ENCODE results near the gene TBC1D14. TPM values are rescaled to one million over a fixed set of nuclear protein-coding genes. Genes with fewer than 3 reads are reported as not detected.

Gene TBC1D14
- polyA plus RNA-seq, 1 of the 3 experiments (the other 2 are of a cell fraction): 39.5 TPM

DNA sequence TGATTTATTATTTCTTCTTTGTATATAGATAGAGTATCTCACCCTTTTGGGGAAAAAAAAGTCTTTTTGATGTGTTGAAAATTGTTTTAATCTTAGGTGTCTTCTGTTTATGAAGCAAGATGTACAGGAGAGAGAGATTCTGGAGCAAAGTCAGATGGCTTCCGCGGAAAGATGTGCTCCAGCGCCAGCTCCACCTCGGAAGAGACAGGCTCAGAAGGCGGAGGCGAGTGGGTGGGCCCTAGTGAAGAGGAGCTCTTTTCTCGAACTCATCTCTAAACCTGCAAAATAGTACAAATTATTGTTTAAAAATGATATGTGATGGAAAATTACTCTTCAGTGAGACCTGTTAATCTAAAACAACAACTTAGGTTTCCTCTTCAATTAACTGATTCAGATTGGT is 28.9 kb upstream of the TBC1D14 start:
- Histone ChIP-seq H4K20me1 (ENCODE audit: insufficient read depth) (no peaks in the 10 kb centered on the region), H3K36me3 (replicated peaks in 1 of 2; ENCODE audit: control insufficient read depth in 1 of 2, insufficient read depth in 2 of 2, low read length in 1 of 2) (peaks cover 13 to 70% of the 10 kb centered on the region in 2 experiments), H3K79me2 (ENCODE audit: insufficient read depth) (no peaks in the 10 kb centered on the region), H3K4me3 (ENCODE audit: low read depth in 2 of 2, low read length in 1 of 2) (no peak overlapping the region), H3K9me3 (no peaks in the 10 kb centered on the region), H2AFZ (ENCODE audit: low read depth) (no peak overlapping the region), H3F3A (replicated peaks; ENCODE audit: insufficient read depth) (peaks cover 8% of the 10 kb centered on the region), H3K4me1 (ENCODE audit: control insufficient read depth in 1 of 2, insufficient read depth in 2 of 2, low read depth in 1 of 2, low read length in 1 of 2) (no peaks in the 10 kb centered on the region), H3K9ac (no peak overlapping the region), H3K27me3 (ENCODE audit: insufficient read depth) (no peaks in the 10 kb centered on the region), H3K4me2 (no peak overlapping the region), H3K9me2 (no peaks in the 10 kb centered on the region), H3K27ac (ENCODE audit: low read depth in 2 of 2, low read length in 1 of 2) (no peak overlapping the region)
- no peak for DNase-seq
- 100% methylated on average over 7 of the region's 7 CpGs for WGBS (ENCODE audit: low lambda C conversion rate)
- CTCF ChIA-PET: no interaction called here
- POLR2A ChIA-PET: no interaction called here
- TF ChIP-seq, protein P1, sequence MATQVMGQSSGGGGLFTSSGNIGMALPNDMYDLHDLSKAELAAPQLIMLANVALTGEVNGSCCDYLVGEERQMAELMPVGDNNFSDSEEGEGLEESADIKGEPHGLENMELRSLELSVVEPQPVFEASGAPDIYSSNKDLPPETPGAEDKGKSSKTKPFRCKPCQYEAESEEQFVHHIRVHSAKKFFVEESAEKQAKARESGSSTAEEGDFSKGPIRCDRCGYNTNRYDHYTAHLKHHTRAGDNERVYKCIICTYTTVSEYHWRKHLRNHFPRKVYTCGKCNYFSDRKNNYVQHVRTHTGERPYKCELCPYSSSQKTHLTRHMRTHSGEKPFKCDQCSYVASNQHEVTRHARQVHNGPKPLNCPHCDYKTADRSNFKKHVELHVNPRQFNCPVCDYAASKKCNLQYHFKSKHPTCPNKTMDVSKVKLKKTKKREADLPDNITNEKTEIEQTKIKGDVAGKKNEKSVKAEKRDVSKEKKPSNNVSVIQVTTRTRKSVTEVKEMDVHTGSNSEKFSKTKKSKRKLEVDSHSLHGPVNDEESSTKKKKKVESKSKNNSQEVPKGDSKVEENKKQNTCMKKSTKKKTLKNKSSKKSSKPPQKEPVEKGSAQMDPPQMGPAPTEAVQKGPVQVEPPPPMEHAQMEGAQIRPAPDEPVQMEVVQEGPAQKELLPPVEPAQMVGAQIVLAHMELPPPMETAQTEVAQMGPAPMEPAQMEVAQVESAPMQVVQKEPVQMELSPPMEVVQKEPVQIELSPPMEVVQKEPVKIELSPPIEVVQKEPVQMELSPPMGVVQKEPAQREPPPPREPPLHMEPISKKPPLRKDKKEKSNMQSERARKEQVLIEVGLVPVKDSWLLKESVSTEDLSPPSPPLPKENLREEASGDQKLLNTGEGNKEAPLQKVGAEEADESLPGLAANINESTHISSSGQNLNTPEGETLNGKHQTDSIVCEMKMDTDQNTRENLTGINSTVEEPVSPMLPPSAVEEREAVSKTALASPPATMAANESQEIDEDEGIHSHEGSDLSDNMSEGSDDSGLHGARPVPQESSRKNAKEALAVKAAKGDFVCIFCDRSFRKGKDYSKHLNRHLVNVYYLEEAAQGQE (IDR thresholded peaks at IDR 0.05; ENCODE audit: low read depth, low read length): no peak
- no peak for TF ChIP-seq MEF2A (IDR thresholded peaks at IDR 0.05; ENCODE audit: borderline replicate concordance, low read depth)
- TF ChIP-seq TEAD4 (IDR thresholded peaks at IDR 0.05; ENCODE audit: borderline replicate concordance, insufficient read depth): no peak
- TF ChIP-seq RXRA (IDR thresholded peaks at IDR 0.05; ENCODE audit: borderline replicate concordance, low read depth): no peak
- TF ChIP-seq SIN3A (IDR thresholded peaks at IDR 0.05; ENCODE audit: borderline replicate concordance, low read depth, low read length): no peak
- TF ChIP-seq TCF12 (IDR thresholded peaks at IDR 0.05): no peak
- TF ChIP-seq, protein P2, sequence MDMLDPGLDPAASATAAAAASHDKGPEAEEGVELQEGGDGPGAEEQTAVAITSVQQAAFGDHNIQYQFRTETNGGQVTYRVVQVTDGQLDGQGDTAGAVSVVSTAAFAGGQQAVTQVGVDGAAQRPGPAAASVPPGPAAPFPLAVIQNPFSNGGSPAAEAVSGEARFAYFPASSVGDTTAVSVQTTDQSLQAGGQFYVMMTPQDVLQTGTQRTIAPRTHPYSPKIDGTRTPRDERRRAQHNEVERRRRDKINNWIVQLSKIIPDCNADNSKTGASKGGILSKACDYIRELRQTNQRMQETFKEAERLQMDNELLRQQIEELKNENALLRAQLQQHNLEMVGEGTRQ (IDR thresholded peaks at IDR 0.05; ENCODE audit: borderline replicate concordance, low read depth, low read length): no peak

GRCh38 chr4:6881908-6882307 is 27.7 kb upstream of the TBC1D14 start:
- H3K4me1 ChIP-seq (ENCODE audit: control insufficient read depth in 1 of 2, insufficient read depth in 2 of 2, low read depth in 1 of 2, low read length in 1 of 2): peaks cover 0 to 3% of the 10 kb centered on the region in 2 experiments; a peak in 1 of 4 replicates
- H3K9me3 ChIP-seq: no peaks in the 10 kb centered on the region
- ChIA-PET POLR2A (no interaction called here), CTCF (interaction anchor here (5.8 to 6.8 kb wide), 2 partner anchors 8 to 162 kb away, joined by 43 to 57 read pairs; no protein-coding TSS in a partner anchor)
- H3K27ac ChIP-seq (ENCODE audit: low read depth in 2 of 2, low read length in 1 of 2): no peak overlapping the region
- no peaks in the 10 kb centered on the region for H3K9me2 ChIP-seq
- H3K9ac ChIP-seq: no peak overlapping the region
- H2AFZ ChIP-seq (ENCODE audit: low read depth): no peak overlapping the region
- 90% methylated on average over 16 of the region's 16 CpGs for WGBS (ENCODE audit: low lambda C conversion rate)
- H3K4me3 ChIP-seq (ENCODE audit: low read depth in 2 of 2, low read length in 1 of 2): no peak overlapping the region
- H4K20me1 ChIP-seq (ENCODE audit: insufficient read depth): no peaks in the 10 kb centered on the region
- no peak for TF ChIP-seq EZH2phosphoT487 (IDR thresholded peaks at IDR 0.05; ENCODE audit: borderline replicate concordance, low read depth)
- TF ChIP-seq, protein P3, sequence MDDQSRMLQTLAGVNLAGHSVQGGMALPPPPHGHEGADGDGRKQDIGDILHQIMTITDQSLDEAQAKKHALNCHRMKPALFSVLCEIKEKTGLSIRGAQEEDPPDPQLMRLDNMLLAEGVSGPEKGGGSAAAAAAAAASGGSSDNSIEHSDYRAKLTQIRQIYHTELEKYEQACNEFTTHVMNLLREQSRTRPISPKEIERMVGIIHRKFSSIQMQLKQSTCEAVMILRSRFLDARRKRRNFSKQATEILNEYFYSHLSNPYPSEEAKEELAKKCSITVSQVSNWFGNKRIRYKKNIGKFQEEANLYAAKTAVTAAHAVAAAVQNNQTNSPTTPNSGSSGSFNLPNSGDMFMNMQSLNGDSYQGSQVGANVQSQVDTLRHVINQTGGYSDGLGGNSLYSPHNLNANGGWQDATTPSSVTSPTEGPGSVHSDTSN (IDR thresholded peaks at IDR 0.05): no peak
- TF ChIP-seq CTCF (IDR thresholded peaks at IDR 0.05): no peak
- no peak for TF ChIP-seq USF1 (IDR thresholded peaks at IDR 0.05; ENCODE audit: borderline replicate concordance, low read depth)
- TF ChIP-seq NRF1 (IDR thresholded peaks at IDR 0.05; ENCODE audit: low read depth, low read length): no peak
- no peak for TF ChIP-seq POLR2AphosphoS5 (IDR thresholded peaks at IDR 0.05; ENCODE audit: low read depth, low read length)
- no peaks in the 10 kb centered on the region for H3K27me3 ChIP-seq (ENCODE audit: insufficient read depth)
- H3F3A ChIP-seq (replicated peaks; ENCODE audit: insufficient read depth): peaks cover 8% of the 10 kb centered on the region
- no peak for DNase-seq
- H3K79me2 ChIP-seq (ENCODE audit: insufficient read depth): no peaks in the 10 kb centered on the region
- peaks cover 11 to 57% of the 10 kb centered on the region in 2 experiments for H3K36me3 ChIP-seq (replicated peaks in 1 of 2; ENCODE audit: control insufficient read depth in 1 of 2, insufficient read depth in 2 of 2, low read length in 1 of 2)
- H3K4me2 ChIP-seq: no peak overlapping the region
